Measurements from ENCODE around the gene MAP3K21.

The MAP3K21 gene

GRCh38 chr1:233313434-233314155 lies 13.9 kb upstream of the MAP3K21 start:
- no peak for TF ChIP-seq CTCF (IDR thresholded peaks at IDR 0.05; ENCODE audit: extremely low read depth, missing control alignments)
- DNase-seq (ENCODE audit: low spot score), result no peak

GRCh38 chr1:233315718-233316301 lies 11.7 kb upstream of the MAP3K21 start:
- TF ChIP-seq CTCF (IDR thresholded peaks at IDR 0.05; ENCODE audit: extremely low read depth, missing control alignments), result no peak
- no peak for DNase-seq (ENCODE audit: low spot score)

- no peak for TF ChIP-seq CTCF (IDR thresholded peaks at IDR 0.05; ENCODE audit: extremely low read depth, missing control alignments)
- no peak for DNase-seq (ENCODE audit: low spot score)
Observed at GRCh38 chr1:233316473-233316872, 11.1 kb upstream of the MAP3K21 start.

GRCh38 chr1:233319272-233319671 lies 8.3 kb upstream of the MAP3K21 start:
- TF ChIP-seq CTCF (IDR thresholded peaks at IDR 0.05; ENCODE audit: extremely low read depth, missing control alignments), result no peak
- DNase-seq (ENCODE audit: low spot score), result no peak

GRCh38 chr1:233320023-233320422 lies 7.5 kb upstream of the MAP3K21 start:
- no peak for DNase-seq (ENCODE audit: low spot score)
- no peak for TF ChIP-seq CTCF (IDR thresholded peaks at IDR 0.05; ENCODE audit: extremely low read depth, missing control alignments)

DNA sequence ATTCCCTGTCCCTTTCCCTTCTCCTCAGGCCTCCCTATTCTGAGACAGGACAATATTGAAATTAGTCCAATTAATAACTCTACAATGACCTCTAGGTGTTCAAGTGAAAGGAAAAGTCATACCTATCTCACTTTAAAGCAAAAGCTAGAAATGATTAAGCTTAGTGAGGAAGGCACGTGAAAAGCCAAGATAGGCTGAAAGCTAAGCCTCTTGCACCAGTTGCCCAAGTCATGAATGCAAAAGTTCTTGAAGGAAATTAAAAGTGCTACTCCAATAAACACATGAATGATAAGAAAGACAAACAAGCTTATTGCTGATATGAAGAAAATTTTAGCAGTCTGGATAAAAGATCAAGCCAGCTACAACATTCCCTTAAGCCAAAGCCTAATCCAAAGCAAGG lies 3.8 kb upstream of the MAP3K21 start:
- DNase-seq (ENCODE audit: low spot score), result no peak
- no peak for TF ChIP-seq CTCF (IDR thresholded peaks at IDR 0.05; ENCODE audit: extremely low read depth, missing control alignments)

DNA sequence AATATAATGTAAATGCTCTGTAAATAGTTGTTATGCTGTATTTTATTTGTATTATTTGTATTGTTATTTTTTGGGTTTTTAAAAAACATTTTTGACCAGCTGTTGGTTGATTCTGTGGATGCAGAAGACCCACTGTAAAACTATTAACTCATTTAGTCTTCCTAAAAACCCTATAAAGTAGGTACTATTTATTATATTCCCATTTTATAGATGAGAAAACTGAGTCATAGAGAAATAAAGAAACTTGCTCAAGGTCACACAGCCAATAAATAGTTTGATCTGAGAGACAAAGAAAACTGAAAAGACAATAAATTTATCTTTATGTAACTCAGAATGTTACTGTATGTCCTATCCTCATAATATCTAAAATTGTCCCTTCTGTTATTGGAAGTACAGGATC lies 1.2 kb upstream of the MAP3K21 start:
- no peak for TF ChIP-seq CTCF (IDR thresholded peaks at IDR 0.05; ENCODE audit: extremely low read depth, missing control alignments)
- DNase-seq (ENCODE audit: low spot score), result no peak
